Retinal pigment epithelial cell (primary cell): ENCODE measurements around the gene UBA7.
"Not testable (repeated sequence)": the region's sequence is repeated elsewhere in the genome, so short reads cannot be mapped to it uniquely, and the experiment has no call there.

Experiments
- DNase-seq: peaks from one replicate; pipeline ENCODE4 v3.0.0-alpha.2; 2010; ENCODE audit warnings: low read depth
- H3K4me3 ChIP-seq: 2 replicates; pipeline ENCODE4 v1.5.1; 2011; ENCODE audit warnings: mild to moderate bottlenecking, low read length, control low read depth, moderate library complexity
- TF ChIP-seq, protein P1 (sequence below): conservative IDR thresholded peaks from 2 replicates; pipeline ENCODE4 v1.5.1; 2011; ENCODE audit warnings: low read depth, low read length, control low read depth, inconsistent platforms

The UBA7 gene

DNA sequence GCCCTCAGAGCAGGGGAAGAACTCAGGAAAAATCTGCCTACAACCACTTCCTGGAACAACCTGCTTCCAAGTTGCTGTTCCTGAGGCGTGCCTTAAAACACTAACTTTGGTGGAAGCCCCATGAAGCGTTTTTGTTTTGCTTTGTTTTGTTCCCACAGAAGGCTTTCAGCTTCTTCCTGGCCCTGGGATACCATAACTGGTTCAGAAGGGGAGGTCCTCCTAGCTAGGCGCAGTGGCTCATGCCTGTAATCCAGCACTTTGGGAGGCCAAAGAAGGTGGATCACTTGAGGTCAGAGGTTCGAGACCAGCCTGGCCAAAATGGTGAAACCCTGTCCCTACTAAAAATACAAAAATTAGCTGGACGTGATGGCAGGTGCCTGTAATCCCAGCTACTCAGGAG, 26.2 kb downstream of the UBA7 start:
- no peak for DNase-seq
- TF ChIP-seq, protein P1, sequence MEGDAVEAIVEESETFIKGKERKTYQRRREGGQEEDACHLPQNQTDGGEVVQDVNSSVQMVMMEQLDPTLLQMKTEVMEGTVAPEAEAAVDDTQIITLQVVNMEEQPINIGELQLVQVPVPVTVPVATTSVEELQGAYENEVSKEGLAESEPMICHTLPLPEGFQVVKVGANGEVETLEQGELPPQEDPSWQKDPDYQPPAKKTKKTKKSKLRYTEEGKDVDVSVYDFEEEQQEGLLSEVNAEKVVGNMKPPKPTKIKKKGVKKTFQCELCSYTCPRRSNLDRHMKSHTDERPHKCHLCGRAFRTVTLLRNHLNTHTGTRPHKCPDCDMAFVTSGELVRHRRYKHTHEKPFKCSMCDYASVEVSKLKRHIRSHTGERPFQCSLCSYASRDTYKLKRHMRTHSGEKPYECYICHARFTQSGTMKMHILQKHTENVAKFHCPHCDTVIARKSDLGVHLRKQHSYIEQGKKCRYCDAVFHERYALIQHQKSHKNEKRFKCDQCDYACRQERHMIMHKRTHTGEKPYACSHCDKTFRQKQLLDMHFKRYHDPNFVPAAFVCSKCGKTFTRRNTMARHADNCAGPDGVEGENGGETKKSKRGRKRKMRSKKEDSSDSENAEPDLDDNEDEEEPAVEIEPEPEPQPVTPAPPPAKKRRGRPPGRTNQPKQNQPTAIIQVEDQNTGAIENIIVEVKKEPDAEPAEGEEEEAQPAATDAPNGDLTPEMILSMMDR: no peak

DNA sequence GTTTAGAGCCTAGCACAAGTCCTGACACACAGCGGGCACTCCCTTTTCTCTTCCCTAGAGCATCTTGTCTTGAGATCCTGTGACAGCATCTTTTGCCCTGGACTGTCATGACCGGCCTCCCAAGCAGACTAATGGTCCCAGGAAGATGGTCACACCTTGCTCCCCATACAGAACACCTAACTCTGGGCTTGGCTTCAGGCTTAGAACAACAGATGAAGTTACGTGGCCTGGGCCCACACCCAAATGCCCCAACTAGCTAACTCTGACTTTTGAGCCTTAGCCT, 26.6 kb downstream of the UBA7 start:
- TF ChIP-seq, protein P1: no peak
- no peak overlapping the region for H3K4me3 ChIP-seq
- no peak for DNase-seq

More for the DNA sequence above, 26.2 kb downstream of the UBA7 start:
- no peak overlapping the region for H3K4me3 ChIP-seq

DNA sequence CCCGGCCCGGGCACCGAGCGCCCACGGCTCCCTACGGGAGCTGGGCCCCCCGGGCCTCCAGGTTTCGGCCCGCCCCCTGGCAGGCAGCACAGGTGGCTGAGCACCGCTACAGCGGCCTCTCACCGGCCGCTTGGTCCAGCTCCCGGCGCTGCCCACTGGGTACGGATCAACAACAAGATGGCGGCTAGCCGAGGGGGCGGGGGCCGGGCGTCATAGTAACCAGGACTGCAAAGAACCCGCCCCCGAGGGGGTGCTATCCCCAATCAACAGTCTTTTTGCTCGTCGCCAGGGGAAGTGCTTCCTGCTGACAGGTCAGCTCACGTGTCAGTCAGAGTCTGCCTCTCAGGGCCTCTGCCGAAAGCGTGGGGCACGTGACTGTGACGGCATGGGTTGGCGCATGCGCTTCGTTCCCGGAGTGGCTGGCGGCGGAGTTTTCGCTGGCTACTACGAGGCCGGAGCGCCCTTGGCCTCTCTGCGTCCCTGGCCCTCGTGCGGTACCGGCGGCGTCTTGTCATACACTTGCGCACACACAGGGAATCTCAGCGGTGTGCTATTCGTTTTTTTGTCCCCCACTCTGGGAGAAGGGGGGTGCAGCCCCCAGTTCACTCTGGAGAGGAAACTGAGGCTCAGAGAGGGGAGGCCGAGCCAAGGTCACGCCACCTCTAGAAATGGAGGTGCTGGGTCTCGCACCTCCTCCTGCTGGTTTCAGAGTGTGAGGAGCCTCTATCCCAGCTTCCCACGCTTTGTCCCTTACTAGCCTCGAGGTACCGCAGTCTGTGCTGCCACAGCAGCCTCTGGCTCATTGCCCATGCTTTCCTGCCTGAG, 27.2 kb downstream of the UBA7 start, which contains the start of gene IP6K1:
TSS of gene IP6K1 (minus strand) at position 186 of the 825 bp plus-strand sequence. CDS start 38,502 bp downstream, outside the sequence.
- TF ChIP-seq, protein P1: no peak
- peak; percentile 100 for DNase-seq
- H3K4me3 ChIP-seq: peak within 1 kb of the TSS; percentile 87

DNA sequence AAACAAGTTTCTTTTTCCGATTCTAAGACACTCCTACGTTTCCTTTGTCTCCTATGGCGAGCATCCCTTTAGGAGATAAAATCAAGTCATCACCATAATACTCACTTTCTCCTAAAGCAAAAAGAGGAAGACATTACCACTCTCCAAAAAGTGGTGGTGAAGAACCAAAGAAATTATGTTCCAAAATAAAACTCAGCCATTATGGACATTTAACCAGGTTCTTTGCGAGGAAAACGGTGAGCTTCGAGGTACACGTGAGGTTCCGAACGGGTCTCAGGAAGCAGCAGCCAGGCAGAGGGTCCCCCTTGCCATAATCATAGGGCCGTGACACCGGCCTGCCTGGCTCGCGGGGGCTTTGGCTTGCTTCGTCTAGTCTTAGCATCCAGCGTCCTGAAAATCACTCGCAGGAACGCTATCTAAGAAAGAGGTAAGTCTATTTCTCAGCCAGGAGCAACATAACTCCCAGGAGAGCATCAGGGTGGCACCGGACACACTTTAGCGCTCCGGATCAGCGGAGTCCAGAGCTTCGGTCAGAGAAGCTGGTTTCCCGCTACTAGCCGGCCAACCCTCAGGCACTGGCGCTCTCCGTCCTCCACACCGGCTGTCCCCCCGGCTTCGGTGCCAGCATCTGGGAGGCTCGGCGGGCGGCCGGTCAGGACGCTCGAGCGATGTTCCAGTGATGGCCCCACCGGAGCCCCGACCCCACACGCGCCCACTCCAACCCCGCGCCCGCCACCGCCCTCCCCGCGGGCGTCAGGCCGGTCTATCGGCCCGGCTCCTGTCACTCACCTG, 28.0 kb downstream of the UBA7 start:
- no peak for DNase-seq
- TF ChIP-seq, protein P1: no peak

DNA sequence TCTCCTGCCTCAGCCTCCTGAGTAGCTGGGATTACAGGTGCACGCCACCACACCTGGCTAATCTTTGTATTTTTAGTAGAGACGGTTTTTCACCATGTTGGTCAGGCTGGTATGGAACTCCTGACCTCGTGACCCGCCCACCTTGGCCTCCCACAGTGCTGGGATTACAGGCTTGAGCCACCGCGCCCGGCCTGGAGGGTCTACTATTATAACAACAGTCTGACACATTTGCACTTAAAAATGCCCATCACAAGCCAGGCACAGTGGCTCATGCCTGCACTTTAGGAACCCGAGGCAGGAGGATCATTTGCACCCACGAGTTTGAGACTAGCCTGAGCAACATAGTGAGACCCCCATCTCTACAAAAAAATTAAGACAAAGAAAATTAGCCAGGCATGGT, 31.5 kb downstream of the UBA7 start:
- not testable (repeated sequence) for DNase-seq, H3K4me3 ChIP-seq

More for the DNA sequence above, 28.0 kb downstream of the UBA7 start:
- peak overlapping the region; percentile 87 for H3K4me3 ChIP-seq

DNA sequence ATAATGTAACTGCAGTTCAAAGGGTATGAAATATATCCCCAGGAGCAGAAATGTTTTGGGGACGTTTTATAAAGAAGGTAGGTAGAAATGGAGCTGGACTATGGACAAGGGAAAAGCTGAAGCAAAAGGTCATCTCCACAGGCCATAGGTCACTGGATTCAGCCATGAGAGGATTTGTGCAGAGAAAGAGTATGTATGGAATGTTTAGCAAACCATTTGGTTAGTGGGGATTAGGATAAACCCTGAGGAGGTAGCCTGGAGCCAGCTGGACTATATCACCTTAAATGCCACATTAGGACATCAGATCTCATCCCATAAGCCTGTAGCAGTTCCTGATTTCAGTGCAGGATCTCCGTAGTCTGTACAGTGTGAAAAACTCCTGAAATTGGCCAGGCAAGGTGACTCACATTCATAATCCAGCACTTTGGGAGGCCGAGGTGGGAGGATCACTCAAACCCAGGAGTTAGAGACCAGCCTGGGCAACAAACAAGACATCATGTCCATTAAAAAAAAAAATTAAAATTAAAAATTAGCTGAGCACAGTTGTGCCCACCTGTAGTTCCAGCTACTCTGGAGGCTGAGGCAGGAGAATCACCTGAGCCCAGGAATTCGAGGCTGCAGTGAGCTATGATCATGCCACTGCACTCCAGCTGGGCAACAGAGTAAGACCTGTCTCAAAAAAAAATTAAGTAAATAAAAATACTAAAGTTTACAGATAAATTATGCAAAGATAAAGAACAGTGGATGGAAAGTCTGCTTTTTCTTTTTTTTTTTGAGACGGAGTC, 32.1 kb downstream of the UBA7 start:
- TF ChIP-seq, protein P1: no peak
- no peak overlapping the region for H3K4me3 ChIP-seq
- DNase-seq: no peak

DNA sequence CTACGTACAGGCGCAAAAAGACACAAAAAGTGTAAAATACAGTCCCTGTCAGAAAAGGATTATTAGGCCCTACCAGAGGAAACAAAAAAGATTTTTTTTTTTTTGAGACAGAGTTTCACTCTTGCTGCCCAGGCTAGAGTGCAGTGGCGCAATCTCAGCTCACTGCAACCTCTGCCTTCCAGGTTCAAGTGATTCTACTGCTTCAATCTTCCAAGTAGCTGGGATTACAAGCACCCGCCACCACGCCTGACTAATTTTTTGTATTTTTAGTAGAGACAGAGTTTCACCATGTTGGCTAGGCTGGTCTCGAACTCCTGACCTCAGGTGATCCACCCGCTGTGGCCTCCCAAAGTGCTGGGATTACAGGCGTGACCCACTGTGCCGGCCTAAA, 32.8 kb downstream of the UBA7 start:
- not testable (repeated sequence) for H3K4me3 ChIP-seq, DNase-seq
